Fibroblast of the aortic adventitia (primary cell): ENCODE data around the gene FAM228B. TPM values are rescaled to one million over a fixed set of nuclear protein-coding genes. Genes with fewer than 3 reads are reported as not detected.

Source experiments
- DNase-seq: peaks from one replicate; pipeline ENCODE4 v3.0.0-alpha.2; 2010; ENCODE audit warnings: low read depth
- H3K4me3 ChIP-seq: 2 replicates; pipeline ENCODE4 v1.5.1; 2011; ENCODE audit warnings: low read depth, mild to moderate bottlenecking, control low read depth, low read length, moderate library complexity
- CTCF ChIP-seq: IDR thresholded peaks from 2 replicates; pipeline ENCODE4 v1.5.1; 2011; ENCODE audit warnings: mild to moderate bottlenecking, low read length, control low read depth, inconsistent platforms; ENCODE audit not compliant: insufficient read depth
- total RNA-seq: library from RNA; depleted of rRNA; stranded (reverse); fragments of >200 nt; gene quantifications from 2 replicates; pipeline ENCODE4 v1.2.3, GENCODE V29; 2012; ENCODE audit warnings: low replicate concordance

The FAM228B gene
- total RNA-seq, 1 donor, result 10.3 TPM

- DNase-seq, result no peak
- no peak overlapping the region for H3K4me3 ChIP-seq
- no peak for TF ChIP-seq CTCF
Observed at GRCh38 chr2:24158131-24158530, 34.9 kb downstream of the FAM228B start.

DNA sequence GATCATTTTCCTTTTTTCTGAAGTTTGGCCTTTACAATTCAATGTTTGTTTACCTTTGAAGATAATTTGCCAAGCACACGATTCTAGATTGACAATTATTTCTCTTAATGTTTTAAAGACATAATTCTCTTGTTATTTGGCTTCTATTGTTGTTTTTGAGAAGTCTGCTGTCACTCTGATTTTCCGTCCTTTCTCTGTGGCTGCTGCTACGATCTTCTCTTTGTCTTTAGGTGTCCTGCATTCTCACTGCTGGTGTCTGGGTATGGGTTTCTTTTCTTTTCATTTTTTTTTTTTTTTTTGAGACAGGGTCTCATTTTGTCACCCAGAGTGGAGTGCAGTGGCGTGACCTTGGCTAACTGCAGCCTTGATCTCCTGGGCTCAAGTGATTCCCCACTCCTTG is 36.4 kb downstream of the FAM228B start:
- no peak for DNase-seq
- H3K4me3 ChIP-seq, result no peak overlapping the region
- TF ChIP-seq CTCF, result no peak

GRCh38 chr2:24160761-24161160 is 37.5 kb downstream of the FAM228B start:
- H3K4me3 ChIP-seq, result no peak overlapping the region
- DNase-seq, result no peak
- no peak for TF ChIP-seq CTCF

DNA sequence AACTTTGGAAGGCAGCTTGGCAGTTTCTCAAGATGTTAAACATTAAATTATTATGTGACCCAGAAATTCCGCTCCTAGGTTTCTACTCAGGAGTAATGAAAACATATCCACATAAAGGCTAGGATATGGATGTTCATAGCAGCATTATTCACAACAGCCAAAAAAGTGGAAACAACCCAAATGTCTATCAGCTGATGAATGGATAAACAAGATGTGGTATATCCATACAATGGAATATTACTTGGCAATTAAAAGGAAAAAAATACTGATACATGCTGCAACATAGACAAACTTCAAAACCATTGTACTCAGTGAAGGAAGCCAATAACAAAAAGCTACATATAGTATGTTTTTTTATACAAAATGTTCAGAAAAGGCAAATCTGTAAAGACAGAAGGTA is 39.2 kb downstream of the FAM228B start:
- no peak for TF ChIP-seq CTCF
- DNase-seq, result no peak

DNA sequence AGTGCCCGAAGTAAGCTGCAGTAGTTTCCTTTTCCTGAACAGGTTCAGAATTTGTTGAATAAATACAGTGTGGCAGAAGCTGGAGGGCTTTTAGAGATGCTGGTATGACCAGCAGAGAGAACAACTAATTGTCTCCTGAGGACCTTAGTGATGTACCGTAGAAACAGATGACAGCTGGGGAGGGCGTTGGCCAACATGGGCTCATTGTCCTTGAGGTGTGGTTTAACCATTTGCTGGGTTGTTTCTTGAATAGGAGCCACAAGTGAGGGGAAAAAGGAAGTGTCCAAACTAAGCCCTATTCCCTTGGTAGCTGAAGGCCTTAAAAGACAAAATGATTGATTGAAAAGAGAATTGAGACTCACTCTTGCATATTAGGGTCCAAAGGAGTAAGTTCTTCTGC is 39.9 kb downstream of the FAM228B start:
- H3K4me3 ChIP-seq, result no peak overlapping the region
- TF ChIP-seq CTCF, result no peak
- DNase-seq, result no peak

More for the DNA sequence above, 39.2 kb downstream of the FAM228B start:
- no peak overlapping the region for H3K4me3 ChIP-seq

DNA sequence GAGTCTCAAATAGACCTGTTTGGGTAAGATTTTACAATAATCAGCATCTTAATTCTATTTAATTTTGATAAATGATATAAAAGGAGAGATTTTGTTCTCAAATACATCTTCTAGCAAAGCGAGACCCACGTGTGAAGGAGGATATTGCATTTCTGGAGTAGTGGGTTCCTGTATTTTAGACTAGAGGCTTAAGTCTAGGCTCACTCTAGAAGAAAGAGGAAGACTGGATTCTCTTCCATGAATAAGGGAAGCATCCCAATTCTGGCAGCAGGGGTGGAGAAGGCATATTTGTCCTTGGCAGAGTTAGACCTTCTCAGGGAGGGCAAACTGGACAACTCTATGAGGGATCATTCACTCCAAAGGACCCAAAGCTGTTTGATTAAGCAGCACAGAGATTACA is 40.3 kb downstream of the FAM228B start:
- no peak for TF ChIP-seq CTCF
- no peak overlapping the region for H3K4me3 ChIP-seq
- DNase-seq, result no peak

DNA sequence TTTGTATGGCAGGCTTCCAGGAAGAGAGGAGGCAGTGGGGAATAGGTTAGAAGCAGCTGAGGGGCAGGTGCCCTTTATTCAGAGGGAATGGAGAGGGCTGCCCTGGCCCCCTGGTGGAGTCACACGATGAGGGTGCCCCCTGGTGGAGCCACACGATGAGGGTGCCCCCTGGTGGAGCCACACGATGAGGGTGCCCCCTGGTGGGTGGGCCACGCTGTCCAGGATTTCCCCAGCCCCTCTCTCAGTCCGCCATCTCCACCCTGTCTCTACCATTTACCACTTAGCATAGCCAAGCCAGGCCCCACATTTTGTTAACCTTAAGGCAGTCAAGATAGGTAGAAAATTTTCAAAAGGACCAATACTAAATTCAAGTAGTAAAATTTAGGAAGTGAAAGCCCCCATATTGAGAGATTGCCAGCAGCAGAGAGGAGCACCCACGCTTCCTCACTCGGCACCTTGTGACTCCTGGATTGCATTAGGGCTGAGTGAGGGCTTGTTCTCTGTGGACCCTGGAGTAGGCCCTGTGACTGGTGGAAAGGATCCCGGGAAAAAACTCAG is 41.2 kb downstream of the FAM228B start:
- peak; percentile 60 for TF ChIP-seq CTCF
- peak; percentile 10 for DNase-seq
- no peak overlapping the region for H3K4me3 ChIP-seq
